Skeletal muscle tissue (tissue), 4 donors: ENCODE results near the gene UIMC1. TPM values are rescaled to one million over a fixed set of nuclear protein-coding genes. Genes with fewer than 3 reads are reported as not detected.

Experiments used
- H3K27ac ChIP-seq: one replicate; pipeline ENCODE4 v1.7.0; 2013; ENCODE audit warnings: mild to moderate bottlenecking, low read depth, low read length, inconsistent platforms
- H3K27me3 ChIP-seq, 3 donors: one replicate each; pipeline ENCODE4 v1.7.0; 2013; ENCODE audit warnings: low read length in 3 of 3; ENCODE audit not compliant: control insufficient read depth in 3 of 3, insufficient read depth in 3 of 3
- H3K36me3 ChIP-seq, 3 donors: one replicate each; pipeline ENCODE4 v1.7.0; 2013; ENCODE audit warnings: low read length in 3 of 3; ENCODE audit not compliant: control insufficient read depth in 3 of 3, insufficient read depth in 3 of 3
- H3K4me1 ChIP-seq, 3 donors: one replicate each; pipeline ENCODE4 v1.7.0; 2013; ENCODE audit warnings: low read length in 3 of 3, mild to moderate bottlenecking in 3 of 3; ENCODE audit not compliant: control insufficient read depth in 3 of 3, insufficient read depth in 3 of 3
- H3K4me3 ChIP-seq, 3 donors: one replicate each; pipeline ENCODE4 v1.7.0; 2013; ENCODE audit warnings: low read length in 3 of 3
- H3K9ac ChIP-seq, 3 donors: one replicate each; pipeline ENCODE4 v1.7.0; 2013; ENCODE audit warnings: low read length in 3 of 3, mild to moderate bottlenecking in 3 of 3, moderate library complexity in 2 of 3, low read depth in 1 of 3
- H3K9me3 ChIP-seq, 3 donors: one replicate each; pipeline ENCODE4 v1.7.0; 2013; ENCODE audit warnings: low read length in 3 of 3; ENCODE audit not compliant: control insufficient read depth in 3 of 3
- total RNA-seq: library from RNA; depleted of rRNA; stranded (reverse); fragments of >200 nt; gene quantifications from one replicate; pipeline ENCODE4 v1.2.3, GENCODE V29; 2014
- donor health status: Osteomylitis.

The UIMC1 gene
- total RNA-seq, 1 donor from 2014 or later, result 40.2 TPM

DNA sequence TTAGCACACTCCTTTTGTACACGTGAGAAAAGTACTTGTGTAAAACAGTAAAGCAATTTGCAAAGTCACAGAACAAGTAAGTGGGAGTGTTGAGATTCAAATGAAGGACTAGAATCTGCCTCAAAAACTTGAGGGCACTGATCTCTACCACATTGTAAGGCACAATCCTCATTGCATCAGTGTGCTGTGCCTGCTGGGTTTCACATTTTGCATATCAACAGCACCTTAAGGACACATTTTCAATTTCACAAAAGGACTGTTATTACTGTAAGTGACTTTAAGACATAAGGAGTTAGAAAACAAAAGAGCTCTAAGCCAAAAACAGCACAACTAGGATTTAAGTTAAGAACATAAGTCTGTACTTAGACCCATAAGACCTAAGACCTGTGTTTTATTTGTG lies 62.8 kb downstream of the UIMC1 start:
- Histone ChIP-seq H3K27me3 (no peaks in the 10 kb centered on the region), H3K9me3 (no peaks in the 10 kb centered on the region), H3K9ac (no peak overlapping the region), H3K36me3 (peaks cover 3 to 34% (median 33%) of the 10 kb centered on the region in 3 donors), H3K4me1 (peaks cover 0 to 2% (median 0%) of the 10 kb centered on the region in 3 donors), H3K27ac (no peak overlapping the region), H3K4me3 (no peak overlapping the region)

GRCh38 chr5:176941951-176942350 lies 64.6 kb downstream of the UIMC1 start:
- Histone ChIP-seq H3K27me3 (no peaks in the 10 kb centered on the region), H3K9me3 (no peaks in the 10 kb centered on the region), H3K4me1 (no peaks in the 10 kb centered on the region), H3K9ac (no peak overlapping the region), H3K4me3 (no peak overlapping the region), H3K27ac (no peak overlapping the region), H3K36me3 (peaks cover 7 to 35% (median 34%) of the 10 kb centered on the region in 3 donors)

- H3K4me3 ChIP-seq, result no peak overlapping the region
- no peak overlapping the region for H3K27ac ChIP-seq
- H3K9ac ChIP-seq, result no peak overlapping the region
- H3K27me3 ChIP-seq, result no peaks in the 10 kb centered on the region
- H3K4me1 ChIP-seq, result no peaks in the 10 kb centered on the region
- peaks cover 7 to 17% (median 15%) of the 10 kb centered on the region in 3 donors for H3K36me3 ChIP-seq
- no peaks in the 10 kb centered on the region for H3K9me3 ChIP-seq
Observed at GRCh38 chr5:176938472-176938871, 68.1 kb downstream of the UIMC1 start.

- Histone ChIP-seq H3K36me3 (peaks cover 7 to 17% (median 16%) of the 10 kb centered on the region in 3 donors), H3K9ac (no peak overlapping the region)
Observed at GRCh38 chr5:176935017-176935416, 71.6 kb downstream of the UIMC1 start.

GRCh38 chr5:176934309-176934930 lies 72.2 kb downstream of the UIMC1 start:
- Histone ChIP-seq H3K27me3 (no peaks in the 10 kb centered on the region), H3K9me3 (no peaks in the 10 kb centered on the region), H3K27ac (no peak overlapping the region), H3K36me3 (peaks cover 7 to 16% (median 15%) of the 10 kb centered on the region in 3 donors), H3K4me3 (no peak overlapping the region), H3K4me1 (no peaks in the 10 kb centered on the region), H3K9ac (no peak overlapping the region)

More at GRCh38 chr5:176935017-176935416, 71.6 kb downstream of the UIMC1 start:
- Histone ChIP-seq H3K4me3 (no peak overlapping the region), H3K27me3 (no peaks in the 10 kb centered on the region), H3K9me3 (no peaks in the 10 kb centered on the region), H3K27ac (no peak overlapping the region), H3K4me1 (no peaks in the 10 kb centered on the region)

- H3K27me3 ChIP-seq, result no peaks in the 10 kb centered on the region
- no peak overlapping the region for H3K4me3 ChIP-seq
- H3K9ac ChIP-seq, result no peak overlapping the region
- H3K36me3 ChIP-seq, result peaks cover 2 to 13% (median 11%) of the 10 kb centered on the region in 3 donors
- H3K9me3 ChIP-seq, result no peaks in the 10 kb centered on the region
- H3K4me1 ChIP-seq, result no peaks in the 10 kb centered on the region
- no peak overlapping the region for H3K27ac ChIP-seq
Observed at GRCh38 chr5:176929654-176930053, 76.9 kb downstream of the UIMC1 start.

DNA sequence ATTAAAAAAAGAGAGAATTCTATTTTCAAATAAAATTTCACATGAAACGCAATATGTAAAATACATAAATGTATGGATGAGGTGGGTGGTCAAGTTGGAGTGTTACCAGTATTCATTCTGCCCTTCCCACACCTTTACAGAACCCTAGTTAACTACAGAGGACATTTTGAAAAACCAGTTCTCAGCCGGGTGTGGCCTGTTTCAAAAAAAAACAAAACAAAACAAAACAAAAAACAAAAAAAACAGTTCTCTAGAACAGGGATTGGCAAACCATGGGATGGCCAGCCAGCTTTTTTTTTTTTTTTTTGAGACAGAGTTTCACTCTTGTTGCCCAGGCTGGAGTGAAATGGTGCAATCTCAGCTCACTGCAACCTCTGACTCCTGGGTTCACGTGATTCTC lies 79.0 kb downstream of the UIMC1 start:
- Histone ChIP-seq H3K27ac (no peak overlapping the region), H3K9me3 (no peaks in the 10 kb centered on the region), H3K27me3 (no peaks in the 10 kb centered on the region), H3K4me3 (no peak overlapping the region), H3K36me3 (peaks cover 2 to 13% (median 10%) of the 10 kb centered on the region in 3 donors), H3K4me1 (no peaks in the 10 kb centered on the region), H3K9ac (no peak overlapping the region)

- Histone ChIP-seq H3K4me3 (no peak overlapping the region), H3K9ac (no peak overlapping the region), H3K27me3 (no peaks in the 10 kb centered on the region), H3K27ac (no peak overlapping the region), H3K9me3 (no peaks in the 10 kb centered on the region), H3K4me1 (no peaks in the 10 kb centered on the region), H3K36me3 (peaks cover 0 to 4% (median 0%) of the 10 kb centered on the region in 3 donors)
Observed at GRCh38 chr5:176922817-176923216, 83.8 kb downstream of the UIMC1 start.

GRCh38 chr5:176921714-176922113 lies 84.9 kb downstream of the UIMC1 start:
- Histone ChIP-seq H3K9me3 (no peaks in the 10 kb centered on the region), H3K4me3 (no peak overlapping the region), H3K4me1 (no peaks in the 10 kb centered on the region), H3K27me3 (no peaks in the 10 kb centered on the region), H3K36me3 (peaks cover 0 to 4% (median 0%) of the 10 kb centered on the region in 3 donors), H3K27ac (no peak overlapping the region), H3K9ac (no peak overlapping the region)

DNA sequence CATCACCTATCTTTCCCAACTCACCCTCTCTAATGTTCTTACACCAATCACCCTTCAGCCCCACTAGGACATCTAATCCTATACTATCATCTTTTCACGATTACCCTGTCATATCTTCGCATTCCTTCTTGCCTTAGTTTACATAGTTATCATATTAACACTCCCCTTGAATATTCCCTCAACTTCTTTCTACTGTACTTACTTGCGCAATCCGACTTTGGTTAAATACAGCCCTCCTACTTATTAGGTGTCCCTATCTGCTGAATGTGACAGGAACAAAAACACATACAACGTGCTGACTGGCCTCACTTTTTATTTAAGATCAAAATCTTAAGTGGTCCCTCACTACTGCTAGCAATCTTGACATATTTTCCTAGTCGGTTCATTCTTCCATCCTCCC lies 88.0 kb downstream of the UIMC1 start:
- Histone ChIP-seq H3K9me3 (no peaks in the 10 kb centered on the region), H3K4me3 (no peak overlapping the region), H3K27ac (no peak overlapping the region), H3K4me1 (peaks cover 0 to 3% (median 0%) of the 10 kb centered on the region in 3 donors), H3K27me3 (no peaks in the 10 kb centered on the region), H3K36me3 (peaks cover 0 to 7% (median 2%) of the 10 kb centered on the region in 3 donors), H3K9ac (no peak overlapping the region)
